Trophoblast cell (in vitro differentiated cells and primary cell): ENCODE results near the gene POU4F3.
A peak's percentile ranks its signal among the peaks of the same experiment; 100 is the strongest.

Source experiments
- DNase-seq, 2 donors: peaks; one replicate each; pipeline ENCODE4 v3.0.0-alpha.2; 2016
- H2AFZ ChIP-seq: 2 replicates; pipeline ENCODE4 v1.6.1; 2013; ENCODE audit warnings: low read length, moderate library complexity, mild to moderate bottlenecking; ENCODE audit not compliant: insufficient read depth, poor library complexity
- H2AK5ac ChIP-seq: 2 replicates; pipeline ENCODE4 v1.6.1; 2013; ENCODE audit warnings: mild to moderate bottlenecking, low read length
- H2BK120ac ChIP-seq: 2 replicates; pipeline ENCODE4 v1.6.1; 2013; ENCODE audit warnings: low read length, mild to moderate bottlenecking, moderate library complexity; ENCODE audit not compliant: insufficient read depth, poor library complexity
- H2BK12ac ChIP-seq: 2 replicates; pipeline ENCODE4 v1.6.1; 2013; ENCODE audit warnings: mild to moderate bottlenecking, low read length, moderate library complexity
- H2BK5ac ChIP-seq: 2 replicates; pipeline ENCODE4 v1.6.1; 2013; ENCODE audit warnings: low read length, low read depth, moderate library complexity, mild to moderate bottlenecking; ENCODE audit not compliant: poor library complexity
- H3K14ac ChIP-seq: 2 replicates; pipeline ENCODE4 v1.6.1; 2013; ENCODE audit warnings: mild to moderate bottlenecking, low read length
- H3K18ac ChIP-seq: 2 replicates; pipeline ENCODE4 v1.6.1; 2013; ENCODE audit warnings: mild to moderate bottlenecking, low read length
- H3K23ac ChIP-seq: 2 replicates; pipeline ENCODE4 v1.6.1; 2013; ENCODE audit warnings: low read length
- H3K27ac ChIP-seq: 2 replicates; pipeline ENCODE4 v1.5.1; 2013; ENCODE audit warnings: low read depth, mild to moderate bottlenecking, inconsistent platforms, low read length, moderate library complexity
- H3K27me3 ChIP-seq: 2 replicates; pipeline ENCODE4 v1.6.1; 2013; ENCODE audit warnings: inconsistent platforms, mild to moderate bottlenecking, low read length, moderate library complexity; ENCODE audit not compliant: insufficient read depth
- H3K36me3 ChIP-seq, 2 experiments: 1 replicate in 1 of 2; 2 replicates in 1 of 2; pipeline ENCODE4 v1.6.1; 2013; ENCODE audit warnings: low read length in 2 of 2, mild to moderate bottlenecking in 2 of 2, moderate library complexity in 1 of 2; ENCODE audit not compliant: insufficient read depth in 2 of 2, control insufficient read depth in 1 of 2
- H3K4ac ChIP-seq: 2 replicates; pipeline ENCODE4 v1.6.1; 2013; ENCODE audit warnings: low read depth, mild to moderate bottlenecking, low read length, moderate library complexity
- H3K4me1 ChIP-seq, 2 experiments: 1 replicate in 1 of 2; 2 replicates in 1 of 2; pipeline ENCODE4 v1.6.1; 2013; ENCODE audit warnings: low read length in 2 of 2, mild to moderate bottlenecking in 2 of 2, moderate library complexity in 1 of 2; ENCODE audit not compliant: insufficient read depth in 2 of 2, control insufficient read depth in 1 of 2
- H3K4me2 ChIP-seq: 2 replicates; pipeline ENCODE4 v1.6.1; 2013; ENCODE audit warnings: inconsistent platforms, mild to moderate bottlenecking, low read length, moderate library complexity
- H3K4me3 ChIP-seq: 2 replicates; pipeline ENCODE4 v1.5.1; 2013; ENCODE audit warnings: mild to moderate bottlenecking, low read depth, low read length, inconsistent platforms
- H3K79me1 ChIP-seq: one replicate; pipeline ENCODE4 v1.6.1; 2013; ENCODE audit warnings: low read length
- H3K79me2 ChIP-seq: 2 replicates; pipeline ENCODE4 v1.6.1; 2013; ENCODE audit warnings: low read length, mild to moderate bottlenecking; ENCODE audit not compliant: control insufficient read depth, insufficient read depth, poor library complexity
- H3K9ac ChIP-seq: 2 replicates; pipeline ENCODE4 v1.6.1; 2013; ENCODE audit warnings: mild to moderate bottlenecking, low read length
- H3K9me3 ChIP-seq: 2 replicates; pipeline ENCODE4 v1.6.1; 2013; ENCODE audit warnings: low read depth, mild to moderate bottlenecking, control low read depth, inconsistent platforms, low read length; ENCODE audit not compliant: insufficient read depth
- H4K12ac ChIP-seq: 2 replicates; pipeline ENCODE4 v1.6.1; 2013; ENCODE audit warnings: low read depth, mild to moderate bottlenecking, low read length, moderate library complexity
- H4K8ac ChIP-seq: 2 replicates; pipeline ENCODE4 v1.6.1; 2013; ENCODE audit warnings: low read depth, mild to moderate bottlenecking, low read length, moderate library complexity
- H4K91ac ChIP-seq: one replicate; pipeline ENCODE4 v1.6.1; 2013; ENCODE audit warnings: low read depth, mild to moderate bottlenecking, low read length, moderate library complexity
- WGBS: extraction: QIAGEN DNeasy Blood & Tissue Kit; methylation state at CpG from one replicate; pipeline ENCODE4 v1.1.7; 2013; ENCODE audit warnings: missing lambda C conversion rate; ENCODE audit not compliant: insufficient read length, insufficient coverage; ENCODE audit errors: extremely low coverage; 5-methylcytosine and 5-hydroxymethylcytosine counted together

POU4F3 gene

GRCh38 chr5:146307796-146308195 lies 30.8 kb upstream of the POU4F3 start:
- Histone ChIP-seq H3K18ac (no peak overlapping the region), H3K4me2 (no peak overlapping the region), H3K36me3 (no peaks in the 10 kb centered on the region), H3K27me3 (no peaks in the 10 kb centered on the region), H2AK5ac (no peak overlapping the region), H3K27ac (no peak overlapping the region), H4K12ac (no peak overlapping the region), H2BK120ac (no peak overlapping the region), H4K8ac (no peak overlapping the region), H2BK5ac (no peak overlapping the region), H3K79me1 (no peaks in the 10 kb centered on the region), H3K4me3 (no peak overlapping the region), H2AFZ (no peak overlapping the region), H3K4me1 (peaks cover 0 to 4% of the 10 kb centered on the region in 2 experiments), H3K14ac (no peak overlapping the region), H3K9me3 (no peaks in the 10 kb centered on the region), H3K9ac (no peak overlapping the region), H3K23ac (no peak overlapping the region), H3K4ac (no peak overlapping the region), H3K79me2 (no peaks in the 10 kb centered on the region), H4K91ac (no peak overlapping the region), H2BK12ac (no peak overlapping the region)
- no peak for DNase-seq
- no CpG with 5 or more reads among the region's 2 CpGs for WGBS

DNA sequence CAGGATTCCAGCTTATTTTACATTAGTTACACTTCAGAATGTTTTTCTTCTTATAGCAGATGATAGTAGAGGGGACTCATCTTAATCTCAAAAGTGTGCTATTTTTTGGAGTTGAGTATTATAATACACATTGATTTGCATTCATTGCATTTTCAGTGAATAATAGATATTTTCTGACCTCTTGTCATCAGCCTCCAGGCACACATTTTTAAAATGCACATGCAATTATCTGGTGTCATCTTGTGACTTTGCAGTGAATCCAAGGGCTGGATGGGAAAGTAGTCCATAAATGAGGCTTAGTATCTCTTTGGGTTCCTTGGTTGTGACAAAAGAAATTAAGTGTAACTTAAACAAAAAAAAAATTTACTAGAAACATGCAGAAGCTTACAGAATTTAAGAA lies 28.1 kb upstream of the POU4F3 start:
- Histone ChIP-seq H3K79me1 (no peaks in the 10 kb centered on the region), H3K36me3 (no peaks in the 10 kb centered on the region), H3K18ac (no peak overlapping the region)

GRCh38 chr5:146311278-146311677 lies 27.4 kb upstream of the POU4F3 start:
- Histone ChIP-seq H3K4ac (no peak overlapping the region), H2BK12ac (no peak overlapping the region), H3K79me2 (no peaks in the 10 kb centered on the region), H3K9me3 (no peaks in the 10 kb centered on the region), H2AFZ (no peak overlapping the region), H3K4me3 (no peak overlapping the region), H3K23ac (peak overlapping the region; percentile 70), H3K4me2 (no peak overlapping the region), H2BK5ac (no peak overlapping the region), H3K27ac (no peak overlapping the region), H3K9ac (no peak overlapping the region), H3K14ac (no peak overlapping the region), H4K12ac (no peak overlapping the region), H3K27me3 (no peaks in the 10 kb centered on the region), H3K18ac (no peak overlapping the region), H2AK5ac (no peak overlapping the region), H3K79me1 (no peaks in the 10 kb centered on the region), H2BK120ac (no peak overlapping the region), H3K4me1 (peaks cover 0 to 4% of the 10 kb centered on the region in 2 experiments), H4K91ac (no peak overlapping the region), H3K36me3 (no peaks in the 10 kb centered on the region), H4K8ac (no peak overlapping the region)
- DNase-seq: no peak
- WGBS: no CpG with 5 or more reads among the region's 5 CpGs

More for the DNA sequence above, 28.1 kb upstream of the POU4F3 start:
- H3K27ac ChIP-seq: no peak overlapping the region
- no peak overlapping the region for H2BK5ac ChIP-seq
- no peak overlapping the region for H3K4ac ChIP-seq
- no peak overlapping the region for H2BK120ac ChIP-seq
- no peaks in the 10 kb centered on the region for H3K27me3 ChIP-seq
- H3K14ac ChIP-seq: no peak overlapping the region
- no peak overlapping the region for H2BK12ac ChIP-seq
- H3K4me1 ChIP-seq: peaks cover 0 to 4% of the 10 kb centered on the region in 2 experiments
- H3K79me2 ChIP-seq: no peaks in the 10 kb centered on the region
- no peaks in the 10 kb centered on the region for H3K9me3 ChIP-seq
- H4K91ac ChIP-seq: no peak overlapping the region
- no peak overlapping the region for H4K12ac ChIP-seq
- H3K4me2 ChIP-seq: no peak overlapping the region
- H3K23ac ChIP-seq: no peak overlapping the region
- no peak overlapping the region for H2AFZ ChIP-seq
- H3K4me3 ChIP-seq: no peak overlapping the region
- H3K9ac ChIP-seq: no peak overlapping the region
- peak in 1 of 2 donors; percentile 13 for DNase-seq
- no peak overlapping the region for H2AK5ac ChIP-seq
- no peak overlapping the region for H4K8ac ChIP-seq

- Histone ChIP-seq H3K79me2 (no peaks in the 10 kb centered on the region), H2BK120ac (no peak overlapping the region), H3K4me1 (peaks cover 0 to 4% of the 10 kb centered on the region in 2 experiments), H3K9ac (no peak overlapping the region), H3K4ac (no peak overlapping the region), H2BK12ac (no peak overlapping the region), H3K14ac (no peak overlapping the region), H3K27ac (no peak overlapping the region), H3K27me3 (no peaks in the 10 kb centered on the region), H3K18ac (no peak overlapping the region), H3K79me1 (no peaks in the 10 kb centered on the region), H4K91ac (no peak overlapping the region), H3K4me2 (no peak overlapping the region), H3K23ac (no peak overlapping the region), H2AK5ac (no peak overlapping the region), H4K8ac (no peak overlapping the region), H3K36me3 (no peaks in the 10 kb centered on the region), H3K4me3 (no peak overlapping the region), H4K12ac (no peak overlapping the region), H3K9me3 (no peaks in the 10 kb centered on the region), H2BK5ac (no peak overlapping the region), H2AFZ (no peak overlapping the region)
- no CpG with 5 or more reads among the region's 7 CpGs for WGBS
- DNase-seq: no peak
Measured at GRCh38 chr5:146313027-146313426, 25.6 kb upstream of the POU4F3 start.
